Measurements from ENCODE around the gene CTR9.

- TF ChIP-seq CTCF (IDR thresholded peaks at IDR 0.05) (no peak), POLR2A (IDR thresholded peaks at IDR 0.05) (no peak)
Measured at GRCh38 chr11:10722307-10722706, 28.7 kb upstream of the CTR9 start.

Data from adrenal gland (tissue), 5 donors.